Stimulated activated CD8-positive, alpha-beta memory T cell treated with anti-CD3 and anti-CD28 coated beads, Interleukin-7, amount 100 ng/mL, for 4 hours (primary cell): ENCODE measurements around the gene NMNAT2.
A peak's percentile ranks its signal among the peaks of the same experiment; 100 is the strongest.
"Not testable (repeated sequence)": the region's sequence is repeated elsewhere in the genome, so short reads cannot be mapped to it uniquely, and the experiment has no call there.

Source experiments
- DNase-seq, 2 donors: peaks; one replicate each; pipeline ENCODE4 v3.0.0-alpha.2; 2020; ENCODE audit warnings: low read depth in 2 of 2

NMNAT2 gene

GRCh38 chr1:183285746-183286145, 132.4 kb downstream of the NMNAT2 start:
- no peak for DNase-seq

GRCh38 chr1:183285256-183285655, 132.9 kb downstream of the NMNAT2 start:
- DNase-seq, result no peak

- DNase-seq, result no peak
Measured at GRCh38 chr1:183284086-183284485, 134.1 kb downstream of the NMNAT2 start.

- no peak for DNase-seq
Measured at GRCh38 chr1:183283286-183283685, 134.9 kb downstream of the NMNAT2 start.

- DNase-seq, result no peak
Measured at GRCh38 chr1:183282101-183282855, 135.9 kb downstream of the NMNAT2 start.

- peak; percentile 21 to 31 for DNase-seq
Measured at GRCh38 chr1:183281553-183282091, 136.6 kb downstream of the NMNAT2 start.

GRCh38 chr1:183281039-183281438, 137.1 kb downstream of the NMNAT2 start:
- DNase-seq, result no peak

GRCh38 chr1:183279835-183280234, 138.3 kb downstream of the NMNAT2 start:
- DNase-seq, result no peak

GRCh38 chr1:183278739-183279591, 139.2 kb downstream of the NMNAT2 start:
- DNase-seq, result no peak

GRCh38 chr1:183277821-183278738, 140.1 kb downstream of the NMNAT2 start:
- DNase-seq, result no peak

GRCh38 chr1:183276386-183277080, 141.6 kb downstream of the NMNAT2 start:
- DNase-seq, result no peak

- no peak for DNase-seq
Measured at GRCh38 chr1:183275322-183275721, 142.9 kb downstream of the NMNAT2 start.

GRCh38 chr1:183274836-183275235, 143.3 kb downstream of the NMNAT2 start:
- no peak for DNase-seq

GRCh38 chr1:183273984-183274383, 144.2 kb downstream of the NMNAT2 start:
- DNase-seq, result not testable (repeated sequence)

GRCh38 chr1:183273300-183273699, 144.9 kb downstream of the NMNAT2 start:
- no peak for DNase-seq

GRCh38 chr1:183272390-183272848, 145.8 kb downstream of the NMNAT2 start:
- no peak for DNase-seq

GRCh38 chr1:183270541-183271141, 147.5 kb downstream of the NMNAT2 start:
- DNase-seq, result no peak

- no peak for DNase-seq
Measured at GRCh38 chr1:183267646-183268431, 150.3 kb downstream of the NMNAT2 start.

GRCh38 chr1:183263886-183264602, 154.1 kb downstream of the NMNAT2 start:
- DNase-seq, result no peak
